Esophagus (tissue), 2 donors: ENCODE data around the gene ARL5C. TPM values are rescaled to one million over a fixed set of nuclear protein-coding genes. Genes with fewer than 3 reads are reported as not detected.
A peak's percentile ranks its signal among the peaks of the same experiment; 100 is the strongest.

Experiments
- H3K27ac ChIP-seq, 2 donors: one replicate each; pipeline ENCODE4 v1.5.1; 2013; ENCODE audit warnings: low read depth in 2 of 2, mild to moderate bottlenecking in 2 of 2, inconsistent platforms in 1 of 2, low read length in 1 of 2, moderate library complexity in 1 of 2
- H3K27me3 ChIP-seq, 2 donors: one replicate each; pipeline ENCODE4 v1.6.1; 2013; ENCODE audit warnings: low read length in 2 of 2, control low read depth in 1 of 2, mild to moderate bottlenecking in 1 of 2; ENCODE audit not compliant: insufficient read depth in 2 of 2, control insufficient read depth in 1 of 2
- H3K36me3 ChIP-seq, 2 donors: one replicate each; pipeline ENCODE4 v1.6.1; 2013; ENCODE audit warnings: low read length in 1 of 2; ENCODE audit not compliant: control insufficient read depth in 2 of 2, insufficient read depth in 2 of 2
- H3K4me1 ChIP-seq, 2 donors: one replicate each; pipeline ENCODE4 v1.6.1; 2013; ENCODE audit warnings: low read length in 1 of 2; ENCODE audit not compliant: control insufficient read depth in 2 of 2, insufficient read depth in 2 of 2
- H3K4me3 ChIP-seq, 2 donors: one replicate each; pipeline ENCODE4 v1.5.1; 2013; ENCODE audit warnings: low read length in 2 of 2, mild to moderate bottlenecking in 2 of 2, low read depth in 1 of 2, moderate library complexity in 1 of 2
- H3K9me3 ChIP-seq, 2 donors: one replicate each; pipeline ENCODE4 v1.6.1; 2013; ENCODE audit warnings: mild to moderate bottlenecking in 2 of 2, low read depth in 1 of 2, low read length in 1 of 2, moderate library complexity in 1 of 2; ENCODE audit not compliant: control insufficient read depth in 2 of 2, insufficient read depth in 1 of 2
- WGBS, 2 donors: extraction: QIAGEN DNeasy Blood & Tissue Kit; methylation state at CpG; one replicate each; pipeline ENCODE4 v1.1.7; 2013; 5-methylcytosine and 5-hydroxymethylcytosine counted together
- polyA plus RNA-seq, 2 donors: library from polyadenylated mRNA; stranded (reverse); fragments of 200-250 nt; gene quantifications; one replicate each; pipeline ENCODE4 v1.2.3, GENCODE V29; 2013
- donor health status: healthy with polysubstance abuse.
- donor health status: Bipolar disorder and iron deficiency.

ARL5C gene
- polyA plus RNA-seq, 2 donors: not detected

- H3K4me3 ChIP-seq: no peak overlapping the region
- H3K27ac ChIP-seq: peak overlapping the region in 1 of 2 donors; percentile 18
- H3K9me3 ChIP-seq: no peaks in the 10 kb centered on the region
- 56 to 58% methylated on average over 8 of the region's 8 CpGs for WGBS, 2 donors
- H3K4me1 ChIP-seq: peaks cover 4 to 17% of the 10 kb centered on the region in 2 donors
- no peaks in the 10 kb centered on the region for H3K27me3 ChIP-seq
- H3K36me3 ChIP-seq: peaks cover 4 to 13% of the 10 kb centered on the region in 2 donors
These were observed 29.7 kb upstream of the ARL5C start for GRCh38 chr17:39195568-39196160.

- Histone ChIP-seq H3K4me3 (no peak overlapping the region), H3K27me3 (no peaks in the 10 kb centered on the region), H3K4me1 (peaks cover 4 to 17% of the 10 kb centered on the region in 2 donors), H3K36me3 (peaks cover 4 to 13% of the 10 kb centered on the region in 2 donors), H3K27ac (peak overlapping the region in 1 of 2 donors; percentile 6), H3K9me3 (no peaks in the 10 kb centered on the region)
- 70 to 73% methylated on average over 10 of the region's 10 CpGs for WGBS, 2 donors
These were observed 29.1 kb upstream of the ARL5C start for GRCh38 chr17:39194985-39195524.

DNA sequence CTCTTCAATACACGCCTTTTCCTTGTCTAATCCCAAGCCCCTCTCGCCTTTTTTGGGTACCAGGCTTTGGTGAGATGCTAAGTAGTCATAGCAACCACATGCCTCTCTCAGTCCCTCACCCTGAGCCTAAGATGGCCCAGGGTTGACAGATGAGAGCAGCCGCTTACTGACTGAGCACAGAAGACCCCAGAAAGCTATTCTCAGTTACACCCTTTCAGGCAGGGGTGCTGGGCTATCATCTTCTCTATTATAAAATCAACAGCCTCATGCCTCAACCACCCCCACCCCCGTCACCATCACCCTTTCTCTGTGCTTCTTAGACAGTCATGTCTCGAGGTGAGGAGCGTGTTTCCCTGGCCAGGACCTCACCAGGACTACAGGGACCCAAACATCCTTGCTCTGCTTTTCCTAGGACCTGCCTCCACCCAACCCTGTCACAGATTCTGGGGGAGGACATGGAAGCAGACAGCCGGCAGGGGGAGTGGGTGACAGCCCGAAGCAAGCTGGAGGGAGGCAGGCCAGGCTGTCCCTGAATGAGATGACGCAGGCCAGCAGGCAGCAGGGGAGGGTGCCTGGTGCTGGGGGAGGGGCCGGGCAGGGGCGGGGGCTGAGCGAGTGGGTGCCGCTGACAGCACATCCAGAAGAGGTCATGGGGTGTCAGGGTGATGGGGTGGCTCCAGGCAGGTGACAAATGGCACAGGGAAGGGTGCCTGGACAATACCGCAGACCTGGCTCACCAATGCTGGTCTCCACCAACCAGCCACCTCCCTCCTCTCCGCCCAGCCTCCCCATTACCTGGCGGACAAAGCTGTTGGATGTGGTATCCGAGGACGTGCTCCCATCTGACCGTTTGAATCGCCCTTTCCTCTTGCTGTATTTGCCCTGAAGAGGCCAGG, 28.4 kb upstream of the ARL5C start:
- Histone ChIP-seq H3K27me3 (no peaks in the 10 kb centered on the region), H3K27ac (peak overlapping the region in 1 of 2 donors; percentile 6), H3K36me3 (peaks cover 4 to 13% of the 10 kb centered on the region in 2 donors), H3K9me3 (no peaks in the 10 kb centered on the region), H3K4me3 (no peak overlapping the region), H3K4me1 (peaks cover 4 to 17% of the 10 kb centered on the region in 2 donors)
- WGBS, 2 donors: 65 to 76% methylated on average over 18 to 20 of the region's 20 CpGs

GRCh38 chr17:39193346-39193745, 27.4 kb upstream of the ARL5C start:
- H3K9me3 ChIP-seq: no peaks in the 10 kb centered on the region
- H3K4me1 ChIP-seq: peaks cover 4 to 17% of the 10 kb centered on the region in 2 donors
- peaks cover 4 to 13% of the 10 kb centered on the region in 2 donors for H3K36me3 ChIP-seq
- no peak overlapping the region for H3K4me3 ChIP-seq
- 83 to 84% methylated on average over 10 of the region's 10 CpGs for WGBS, 2 donors
- H3K27ac ChIP-seq: no peak overlapping the region
- no peaks in the 10 kb centered on the region for H3K27me3 ChIP-seq

DNA sequence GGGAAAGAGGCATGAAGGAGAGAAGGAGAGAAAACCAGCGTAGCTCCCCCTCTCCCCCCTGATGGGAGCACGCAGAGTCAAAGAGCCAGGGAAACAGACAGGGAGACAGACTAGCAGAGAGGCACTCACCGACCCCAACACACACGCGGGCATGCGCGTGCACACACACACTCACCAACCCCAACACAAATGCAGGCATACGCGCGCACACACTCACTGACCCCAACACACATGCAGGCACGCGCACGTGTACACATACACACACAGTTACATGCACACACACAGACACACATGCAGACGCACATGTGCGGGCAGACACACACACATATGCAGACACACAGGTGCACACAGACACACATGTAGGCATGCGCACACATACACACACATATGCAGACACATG, 26.9 kb upstream of the ARL5C start:
- whole genome bisulfite sequencing, 2 donors: 94 to 95% methylated on average over 15 to 16 of the region's 16 CpGs
- no peak overlapping the region for H3K4me3 ChIP-seq
- H3K9me3 ChIP-seq: no peaks in the 10 kb centered on the region
- no peaks in the 10 kb centered on the region for H3K27me3 ChIP-seq
- peaks cover 4 to 17% of the 10 kb centered on the region in 2 donors for H3K4me1 ChIP-seq
- peaks cover 4 to 13% of the 10 kb centered on the region in 2 donors for H3K36me3 ChIP-seq
- no peak overlapping the region for H3K27ac ChIP-seq

GRCh38 chr17:39191750-39192510, 26.0 kb upstream of the ARL5C start:
- no peak overlapping the region for H3K27ac ChIP-seq
- H3K4me1 ChIP-seq: peaks cover 4 to 17% of the 10 kb centered on the region in 2 donors
- no peaks in the 10 kb centered on the region for H3K9me3 ChIP-seq
- H3K27me3 ChIP-seq: no peaks in the 10 kb centered on the region
- no peak overlapping the region for H3K4me3 ChIP-seq
- H3K36me3 ChIP-seq: peaks cover 4 to 17% of the 10 kb centered on the region in 2 donors
- WGBS, 2 donors: 94 to 95% methylated on average over 9 of the region's 9 CpGs

DNA sequence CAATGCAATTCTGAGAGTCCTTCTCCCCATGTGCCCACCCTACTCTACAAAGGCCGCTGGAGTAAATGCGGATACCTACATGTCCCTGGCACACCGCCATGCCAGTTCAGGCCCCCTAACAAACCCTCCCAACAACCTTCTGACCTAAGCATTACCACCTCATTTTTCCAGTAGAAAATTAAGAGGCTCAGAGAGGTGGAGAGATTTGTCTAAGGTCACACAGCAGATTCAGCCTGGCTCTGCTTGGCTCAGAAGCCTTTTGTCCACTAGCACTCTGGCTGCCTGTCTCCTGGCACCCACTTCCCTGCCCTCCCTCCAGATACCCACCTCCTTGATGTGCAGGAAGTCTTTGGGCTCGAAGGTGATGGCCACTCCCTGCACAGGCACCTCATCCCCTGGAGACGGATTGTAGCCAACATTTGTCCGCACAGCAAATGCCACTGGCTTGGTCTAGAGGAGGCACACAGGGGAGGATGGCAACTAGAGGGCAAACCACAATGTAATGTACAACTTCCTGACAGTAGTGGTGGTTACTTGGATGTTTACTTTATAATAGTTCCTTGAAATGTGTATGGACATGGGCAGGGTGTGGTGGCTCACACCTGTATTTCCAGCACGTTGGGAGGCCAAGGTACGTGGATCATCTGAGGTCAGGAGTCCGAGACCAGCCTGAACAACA, 21.3 kb upstream of the ARL5C start:
- peaks cover 0 to 3% of the 10 kb centered on the region in 2 donors for H3K4me1 ChIP-seq
- WGBS, 2 donors: 90 to 93% methylated on average over 9 of the region's 9 CpGs
- no peaks in the 10 kb centered on the region for H3K9me3 ChIP-seq
- no peak overlapping the region for H3K4me3 ChIP-seq
- peaks cover 0 to 19% of the 10 kb centered on the region in 2 donors for H3K36me3 ChIP-seq
- no peaks in the 10 kb centered on the region for H3K27me3 ChIP-seq
- H3K27ac ChIP-seq: no peak overlapping the region

- 75 to 80% methylated on average over 15 of the region's 15 CpGs for WGBS, 2 donors
- Histone ChIP-seq H3K27me3 (no peaks in the 10 kb centered on the region), H3K4me3 (no peak overlapping the region), H3K36me3 (peaks cover 0 to 12% of the 10 kb centered on the region in 2 donors), H3K9me3 (no peaks in the 10 kb centered on the region), H3K27ac (no peak overlapping the region), H3K4me1 (no peaks in the 10 kb centered on the region)
These were observed 20.6 kb upstream of the ARL5C start for GRCh38 chr17:39186481-39187002.
